Activated naive CD4-positive, alpha-beta T cell treated with anti-CD3 and anti-CD28 coated beads, Interleukin-2, amount 10 ng/mL, durations not matched to agents 7 days and 5 days (primary cell): ENCODE results near the gene PLEKHG5.
"Not testable (repeated sequence)": the region's sequence is repeated elsewhere in the genome, so short reads cannot be mapped to it uniquely, and the experiment has no call there.

Experiments used
- CTCF ChIA-PET: fragments of 350-600 bp; sonication (Branson Sonifier 250); formaldehyde crosslinking; loops from one replicate; lab custom pipeline; 2021; ENCODE audit warnings: antibody characterized with exemption; lab: Charles Lee
- DNase-seq: peaks from one replicate; pipeline ENCODE4 v3.0.0-alpha.2; 2020
- H3K27ac Mint-ChIP-seq: one replicate; pipeline ENCODE4 v1.8.0; 2021; ENCODE audit warnings: mild to moderate bottlenecking, moderate library complexity, mixed read lengths
- H3K27me3 Mint-ChIP-seq: one replicate; pipeline ENCODE4 v1.8.0; 2021; ENCODE audit warnings: mild to moderate bottlenecking, mixed read lengths
- H3K36me3 Mint-ChIP-seq: one replicate; pipeline ENCODE4 v1.8.0; 2021; ENCODE audit warnings: mixed read lengths
- H3K4me1 Mint-ChIP-seq: one replicate; pipeline ENCODE4 v1.8.0; 2021; ENCODE audit warnings: mixed read lengths
- H3K4me3 Mint-ChIP-seq: one replicate; pipeline ENCODE4 v1.8.0; 2021; ENCODE audit warnings: mild to moderate bottlenecking, moderate library complexity, mixed read lengths
- H3K9me3 Mint-ChIP-seq: one replicate; pipeline ENCODE4 v1.8.0; 2021; ENCODE audit warnings: mixed read lengths

Gene PLEKHG5

DNA sequence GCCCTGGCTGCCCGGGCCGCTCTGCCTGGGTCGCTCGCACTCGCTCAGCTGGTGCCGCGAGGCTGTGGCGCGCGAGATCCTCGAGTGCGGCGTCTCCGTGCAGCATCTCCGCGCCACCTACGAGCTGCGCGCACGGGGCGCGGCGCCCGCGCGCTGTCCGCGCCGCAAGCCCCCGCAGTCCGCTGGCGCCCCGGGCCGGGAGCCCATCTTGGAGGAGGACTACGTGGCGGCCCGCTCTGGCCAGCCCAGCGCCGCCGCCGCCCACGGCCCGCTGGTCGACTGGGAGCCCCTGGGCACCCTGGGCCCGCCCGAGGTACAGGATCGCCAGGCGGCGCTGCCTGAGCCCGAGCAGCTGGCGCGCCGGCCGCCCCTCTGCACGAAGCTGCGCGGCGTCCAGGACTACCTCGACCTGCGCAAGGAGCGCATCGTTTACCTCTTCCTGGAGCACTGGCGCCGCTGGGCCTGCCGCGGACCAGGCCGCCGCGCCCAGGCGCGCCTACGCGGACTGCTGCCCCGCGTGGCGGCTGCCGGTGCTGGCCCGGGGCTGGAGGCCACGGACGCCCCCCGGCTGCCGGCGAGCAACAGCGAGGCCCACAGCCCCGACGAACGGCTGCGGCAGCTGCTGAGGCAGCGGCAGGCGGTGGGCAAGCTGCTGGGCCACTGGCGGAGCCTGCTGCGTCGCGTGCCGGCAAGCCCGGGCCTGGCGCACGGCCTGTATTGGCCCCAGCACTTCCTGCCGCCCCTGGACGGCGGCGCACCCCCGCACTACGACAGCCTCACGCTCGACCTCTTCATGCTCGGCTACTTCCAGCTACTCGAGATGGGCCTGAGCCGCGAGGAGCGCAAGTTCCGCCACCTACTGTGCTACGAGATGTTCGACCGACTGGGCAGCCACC, 36.4 kb downstream of the PLEKHG5 start:
- Mint-ChIP-seq H3K4me1 (peaks cover 31% of the 10 kb centered on the region), H3K27me3 (peaks cover 77% of the 10 kb centered on the region), H3K27ac (no peak overlapping the region), H3K4me3 (no peak overlapping the region), H3K9me3 (no peaks in the 10 kb centered on the region), H3K36me3 (peaks cover 2% of the 10 kb centered on the region)
- peak; percentile 60 for DNase-seq
- CTCF ChIA-PET = interaction anchor here (1.1 to 1.6 kb wide), 6 partner anchors 7 to 36 kb away, joined by 3 to 6 read pairs (median 4); partner anchors contain the start of gene HES2

DNA sequence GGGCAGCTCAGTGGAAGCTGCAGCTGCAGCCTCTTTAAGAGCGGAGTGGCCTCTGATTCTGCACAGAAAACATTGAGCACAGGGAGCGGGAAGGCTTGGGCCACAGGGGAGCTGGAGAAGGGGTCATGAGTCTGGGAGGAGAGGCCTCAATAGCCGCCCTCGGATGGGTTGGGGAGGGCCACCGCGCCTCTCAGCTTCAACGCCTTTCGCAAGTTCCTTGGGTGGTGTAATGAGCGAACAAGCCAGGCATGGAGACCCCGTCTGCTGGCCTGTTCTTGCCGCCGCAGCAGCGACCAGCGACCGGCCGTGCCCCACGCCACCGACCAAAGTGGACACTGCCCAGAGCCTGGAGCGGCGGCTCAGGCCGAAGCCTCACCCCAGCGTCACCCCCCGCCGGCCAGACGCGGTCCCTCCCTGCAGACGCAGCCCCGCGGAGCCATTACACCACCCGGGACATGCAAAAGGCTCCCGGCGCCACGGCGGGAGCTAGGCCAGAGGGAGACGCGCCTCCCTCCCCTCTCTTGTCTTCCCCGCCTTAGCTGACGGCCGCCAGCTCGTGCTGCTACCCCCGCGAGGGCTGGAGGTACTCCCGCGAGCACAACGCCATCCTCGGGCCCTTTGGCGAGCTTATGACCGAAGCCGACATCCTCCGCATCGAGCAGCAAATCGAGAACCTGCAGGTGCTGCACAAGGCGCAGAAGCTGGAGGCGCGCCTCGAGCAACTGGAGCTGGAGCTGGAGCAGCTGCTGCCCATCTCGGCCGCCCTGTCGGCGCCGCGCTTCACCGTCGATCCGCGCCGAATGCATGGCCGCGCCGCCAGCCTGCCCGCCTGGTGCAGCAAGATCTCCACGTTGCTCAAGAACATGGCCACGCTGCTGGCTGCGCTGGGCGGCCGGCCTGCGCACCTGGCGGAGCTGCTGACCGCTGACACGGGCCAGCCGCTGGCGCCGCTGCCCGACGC, 37.3 kb downstream of the PLEKHG5 start:
- peaks cover 30% of the 10 kb centered on the region for H3K4me1 Mint-ChIP-seq
- H3K27ac Mint-ChIP-seq, DNase-seq, H3K4me3 Mint-ChIP-seq, H3K9me3 Mint-ChIP-seq, H3K36me3 Mint-ChIP-seq: not testable (repeated sequence)
- CTCF ChIA-PET = interaction anchor here (0.7 to 1.6 kb wide), 7 partner anchors 8 to 35 kb away, joined by 3 to 6 read pairs (median 3); partner anchors contain the start of gene HES2
- peaks cover 83% of the 10 kb centered on the region for H3K27me3 Mint-ChIP-seq

DNA sequence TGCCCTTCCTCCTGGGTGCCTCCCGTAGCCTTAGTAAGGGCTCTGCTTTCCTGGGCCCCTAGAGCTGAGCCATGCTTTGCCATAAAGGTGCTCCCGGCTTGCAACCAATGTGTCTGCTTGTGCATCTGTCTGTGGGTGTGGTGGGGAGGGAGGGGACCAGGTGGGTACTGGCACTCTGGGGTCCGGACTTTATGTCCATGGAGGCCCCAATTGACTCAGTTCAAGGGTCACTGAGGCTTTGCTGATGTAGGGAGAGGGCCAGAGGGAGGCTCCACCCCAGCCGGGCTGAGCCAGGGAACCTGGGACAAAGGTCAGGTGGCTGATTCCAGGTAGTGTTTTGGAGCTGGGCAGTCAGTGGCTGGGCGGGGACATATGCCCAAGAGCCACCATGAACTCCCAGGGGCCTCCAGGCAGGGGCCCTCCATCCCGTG, 40.5 kb downstream of the PLEKHG5 start:
- Mint-ChIP-seq H3K27me3 (peaks cover 98% of the 10 kb centered on the region), H3K27ac (no peak overlapping the region)
- CTCF ChIA-PET = interaction anchor here (1.6 to 3.9 kb wide), 2 partner anchors 13 to 38 kb away, joined by 8 to 13 read pairs; no protein-coding TSS in a partner anchor

DNA sequence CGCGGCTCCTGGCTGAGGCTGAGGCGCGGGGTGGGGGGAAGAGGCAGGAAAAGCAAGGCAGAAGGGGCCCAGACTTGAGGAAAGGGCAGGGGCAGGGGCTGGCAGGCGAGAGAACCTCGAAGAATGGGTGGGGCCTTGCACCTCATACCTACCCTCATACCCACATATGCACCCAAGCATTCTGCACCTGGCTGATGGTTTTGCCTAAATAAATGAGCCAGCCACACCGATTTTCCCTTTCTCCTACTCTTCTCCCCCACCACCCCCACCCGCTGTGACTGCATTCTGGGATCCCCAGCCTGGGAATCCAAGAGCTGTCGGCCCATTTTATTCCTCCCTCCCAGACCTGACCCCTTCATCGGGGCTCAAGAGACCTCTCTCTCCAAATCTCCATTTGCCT, 41.0 kb downstream of the PLEKHG5 start:
- DNase-seq, H3K36me3 Mint-ChIP-seq, H3K4me3 Mint-ChIP-seq, H3K9me3 Mint-ChIP-seq, H3K27ac Mint-ChIP-seq: not testable (repeated sequence)
- CTCF ChIA-PET = interaction anchor here (1.1 to 3.9 kb wide), 3 partner anchors 12 to 38 kb away, joined by 3 to 13 read pairs (median 8); no protein-coding TSS in a partner anchor
- Mint-ChIP-seq H3K4me1 (peaks cover 33% of the 10 kb centered on the region), H3K27me3 (peaks cover 98% of the 10 kb centered on the region)

More for the DNA sequence above, 40.5 kb downstream of the PLEKHG5 start:
- Mint-ChIP-seq H3K4me3 (no peak overlapping the region), H3K4me1 (peaks cover 33% of the 10 kb centered on the region), H3K36me3 (no peaks in the 10 kb centered on the region), H3K9me3 (no peaks in the 10 kb centered on the region)
- DNase-seq = no peak

DNA sequence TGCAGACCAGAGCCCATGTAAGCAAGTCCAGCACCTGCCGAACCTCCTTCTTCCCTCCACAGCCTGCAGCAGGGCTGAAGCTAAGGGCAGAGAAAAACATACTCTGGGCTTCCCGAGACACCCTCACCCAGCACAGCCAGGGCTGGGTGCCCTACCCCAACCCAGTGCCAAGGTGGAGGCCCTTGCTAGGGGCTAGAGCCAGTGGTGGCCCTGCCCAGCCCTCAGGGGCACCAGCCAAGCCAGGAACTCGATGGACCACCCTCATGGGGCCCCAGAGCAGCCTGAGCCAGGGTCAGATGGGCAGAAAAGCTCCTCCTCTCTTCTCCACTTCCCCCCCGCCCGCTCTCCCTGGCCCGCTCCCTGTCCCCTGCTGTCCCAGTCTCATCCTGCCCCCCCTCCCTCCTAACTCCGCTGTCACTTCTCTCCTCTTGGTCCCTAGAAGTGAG, 41.4 kb downstream of the PLEKHG5 start:
- Mint-ChIP-seq H3K36me3 (no peaks in the 10 kb centered on the region), H3K27me3 (peaks cover 98% of the 10 kb centered on the region), H3K27ac (no peak overlapping the region), H3K4me1 (peaks cover 32% of the 10 kb centered on the region), H3K4me3 (no peak overlapping the region), H3K9me3 (no peaks in the 10 kb centered on the region)
- CTCF ChIA-PET = interaction anchor here (1.0 to 3.9 kb wide), 6 partner anchors 8 to 203 kb away, joined by 3 to 13 read pairs (median 4); no protein-coding TSS in a partner anchor
- no peak for DNase-seq

DNA sequence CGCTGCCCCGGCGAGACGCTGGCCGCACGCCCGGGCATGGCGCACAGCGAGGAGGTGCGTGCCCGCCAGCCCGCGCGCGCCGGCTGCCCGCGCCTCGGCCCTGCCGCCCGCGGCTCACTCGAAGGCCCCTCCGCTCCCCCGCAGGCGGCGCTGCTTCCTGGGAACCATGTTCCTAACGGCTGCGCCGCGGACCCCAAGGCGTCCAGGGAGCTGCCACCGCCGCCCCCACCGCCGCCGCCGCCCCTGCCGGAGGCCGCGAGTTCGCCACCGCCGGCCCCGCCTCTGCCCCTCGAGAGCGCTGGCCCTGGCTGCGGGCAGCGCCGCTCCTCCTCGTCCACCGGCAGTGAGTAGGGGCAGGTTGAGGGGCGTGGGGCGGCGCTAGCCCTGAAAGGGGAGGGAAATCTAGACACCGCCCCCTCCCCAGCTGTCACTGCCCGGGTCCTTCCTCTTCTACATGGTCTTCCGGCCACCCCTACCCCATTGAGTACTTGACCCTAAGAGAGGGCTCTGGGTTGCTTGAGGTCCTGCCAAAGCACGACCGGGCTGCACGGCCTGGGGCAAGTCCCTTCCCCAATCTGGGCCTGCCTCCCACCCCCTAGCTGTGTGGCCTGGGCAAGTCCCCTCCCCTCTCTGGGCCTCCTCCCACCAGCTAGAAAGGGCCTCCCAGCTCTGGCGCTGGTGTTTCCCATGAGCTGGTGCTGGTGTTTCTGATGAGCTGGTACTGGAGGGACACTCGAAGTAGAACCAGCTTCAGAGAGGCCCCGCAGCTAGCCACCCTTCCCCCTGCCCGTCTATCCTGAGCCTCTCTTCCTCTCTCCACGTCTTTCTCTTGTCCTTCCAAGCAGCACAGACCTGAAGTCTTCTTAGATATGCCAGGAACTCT, 42.5 kb downstream of the PLEKHG5 start:
- CTCF ChIA-PET = interaction anchor here (0.6 to 3.9 kb wide), 8 partner anchors 9 to 202 kb away, joined by 3 to 13 read pairs (median 4); no protein-coding TSS in a partner anchor
- H3K4me3 Mint-ChIP-seq = peak overlapping the region; percentile 33
- peaks cover 28% of the 10 kb centered on the region for H3K4me1 Mint-ChIP-seq
- peaks cover 99% of the 10 kb centered on the region for H3K27me3 Mint-ChIP-seq
- H3K36me3 Mint-ChIP-seq = no peaks in the 10 kb centered on the region
- DNase-seq = peak; percentile 47
- H3K27ac Mint-ChIP-seq = no peak overlapping the region
- H3K9me3 Mint-ChIP-seq = no peaks in the 10 kb centered on the region

DNA sequence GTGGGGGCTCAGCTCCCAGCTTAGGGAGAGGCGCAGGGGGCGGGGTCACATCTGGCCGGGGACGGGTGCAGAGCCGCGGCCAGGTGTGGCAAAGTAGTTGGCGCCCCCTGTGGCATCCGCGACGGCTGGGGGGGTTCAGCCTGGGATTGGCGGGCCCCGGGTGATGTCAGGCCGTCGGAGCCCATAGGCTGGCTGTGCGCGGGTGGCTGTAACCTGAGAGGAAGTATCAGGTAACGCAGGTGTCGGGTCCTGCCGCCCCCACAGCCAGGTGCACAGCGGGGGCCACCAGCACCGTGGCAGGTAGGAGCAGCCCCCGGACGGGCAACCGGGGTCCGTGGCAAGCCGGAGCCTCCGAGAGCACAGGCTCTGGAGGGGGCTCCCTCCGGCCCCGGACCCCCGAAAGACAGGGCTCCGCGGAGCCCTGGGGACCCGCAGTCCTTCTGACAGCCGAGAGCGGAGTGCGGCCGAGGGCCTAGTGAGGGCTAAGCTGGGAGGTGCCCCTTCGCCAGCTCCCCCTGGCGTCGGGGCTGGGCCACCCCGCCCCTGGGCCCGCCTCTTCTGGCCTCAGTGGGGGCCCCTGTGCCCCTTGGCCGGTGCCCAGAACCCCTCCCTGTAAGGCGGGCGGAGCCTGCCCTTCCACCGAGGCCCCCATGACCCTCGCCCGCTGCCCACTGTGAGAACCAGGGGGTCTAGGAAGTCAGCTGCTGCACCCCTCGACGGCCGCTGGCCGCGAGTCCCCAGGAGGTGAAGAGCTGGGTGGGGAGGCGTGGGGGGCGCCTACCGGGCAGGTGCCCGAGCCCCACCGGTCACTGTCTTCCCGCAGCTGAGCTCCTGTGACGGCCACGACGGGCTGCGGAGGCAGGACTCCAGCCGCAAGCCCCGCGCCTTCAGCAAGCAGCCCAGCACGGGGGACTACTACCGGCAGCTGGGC, 43.4 kb downstream of the PLEKHG5 start:
- Mint-ChIP-seq H3K27ac (no peak overlapping the region), H3K36me3 (no peaks in the 10 kb centered on the region), H3K27me3 (peaks cover 99% of the 10 kb centered on the region), H3K9me3 (no peaks in the 10 kb centered on the region), H3K4me1 (peaks cover 22% of the 10 kb centered on the region), H3K4me3 (peak overlapping the region; percentile 21)
- DNase-seq = peak; percentile 56
- CTCF ChIA-PET = interaction anchor here (0.8 to 3.9 kb wide), 2 partner anchors 9 to 41 kb away, joined by 3 to 13 read pairs; no protein-coding TSS in a partner anchor

DNA sequence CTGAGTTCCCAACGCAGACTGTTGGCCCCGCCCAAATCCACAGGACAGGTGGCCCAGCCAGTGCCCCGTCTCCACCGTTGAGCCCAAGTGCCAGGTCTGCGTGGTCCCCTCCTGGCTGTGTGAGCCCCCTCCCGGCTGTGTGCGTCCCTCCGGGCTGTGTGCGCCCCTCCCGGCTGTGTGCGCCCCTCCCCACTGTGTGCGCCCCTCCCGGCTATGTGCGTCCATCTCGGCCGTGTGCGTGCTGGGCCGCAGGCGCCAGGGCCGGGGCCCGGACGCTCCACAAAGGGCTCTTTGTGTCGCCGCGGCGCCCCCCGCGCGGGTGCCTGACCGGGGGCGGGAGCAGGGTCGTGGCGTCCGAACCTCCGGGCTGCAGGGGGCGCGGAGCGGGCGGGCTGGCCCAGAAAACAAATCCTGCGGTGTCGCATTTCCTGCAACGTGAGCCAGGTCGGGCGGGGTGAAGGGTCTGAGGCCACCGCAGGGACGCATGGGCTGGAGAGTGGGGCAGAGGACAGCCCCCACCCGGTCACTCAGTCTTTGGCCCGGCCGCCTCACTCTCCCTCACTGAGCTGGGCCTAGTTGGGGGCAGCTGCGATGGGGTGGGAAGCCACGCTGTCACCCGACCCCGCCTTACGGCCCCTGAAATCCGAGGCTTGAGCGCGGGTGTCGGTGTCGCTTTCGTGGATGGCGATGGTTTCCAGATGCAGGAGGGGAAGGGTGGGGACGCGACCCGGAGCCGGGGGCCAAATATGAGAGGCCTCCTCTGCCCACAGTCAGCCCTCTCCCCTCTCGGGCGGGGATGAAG, 44.2 kb downstream of the PLEKHG5 start:
- no peak for DNase-seq
- H3K4me1 Mint-ChIP-seq = peaks cover 22% of the 10 kb centered on the region
- H3K9me3 Mint-ChIP-seq = no peaks in the 10 kb centered on the region
- peak overlapping the region; percentile 21 for H3K4me3 Mint-ChIP-seq
- no peaks in the 10 kb centered on the region for H3K36me3 Mint-ChIP-seq
- CTCF ChIA-PET = interaction anchor here (1.1 to 3.9 kb wide), 3 partner anchors 10 to 42 kb away, joined by 3 to 13 read pairs (median 4); no protein-coding TSS in a partner anchor
- H3K27me3 Mint-ChIP-seq = peaks cover 99% of the 10 kb centered on the region
- no peak overlapping the region for H3K27ac Mint-ChIP-seq

DNA sequence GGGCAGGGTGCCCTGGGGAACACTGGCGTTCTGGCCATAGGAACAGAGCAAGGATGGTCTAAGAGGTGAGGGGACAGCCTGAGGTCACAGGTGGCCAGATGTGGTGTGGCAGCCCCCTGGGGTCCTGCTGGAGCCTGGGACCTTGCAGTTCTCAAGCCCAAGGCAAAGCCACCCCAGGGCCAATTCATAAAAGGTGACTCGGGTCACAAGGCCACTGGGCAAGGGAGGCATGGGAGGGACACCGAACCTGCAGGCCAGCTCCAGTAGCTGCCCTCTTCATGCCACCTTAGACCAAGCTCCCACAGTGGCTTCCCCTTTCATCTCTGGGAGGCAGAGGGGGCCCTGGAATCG, 44.8 kb downstream of the PLEKHG5 start:
- Mint-ChIP-seq H3K27me3 (peaks cover 99% of the 10 kb centered on the region), H3K27ac (no peak overlapping the region), H3K4me1 (peaks cover 22% of the 10 kb centered on the region), H3K4me3 (no peak overlapping the region), H3K9me3 (no peaks in the 10 kb centered on the region), H3K36me3 (no peaks in the 10 kb centered on the region)
- CTCF ChIA-PET = interaction anchor here (1.1 to 1.6 kb wide), 4 partner anchors 9 to 30 kb away, joined by 3 to 8 read pairs (median 4); no protein-coding TSS in a partner anchor
- DNase-seq = no peak

DNA sequence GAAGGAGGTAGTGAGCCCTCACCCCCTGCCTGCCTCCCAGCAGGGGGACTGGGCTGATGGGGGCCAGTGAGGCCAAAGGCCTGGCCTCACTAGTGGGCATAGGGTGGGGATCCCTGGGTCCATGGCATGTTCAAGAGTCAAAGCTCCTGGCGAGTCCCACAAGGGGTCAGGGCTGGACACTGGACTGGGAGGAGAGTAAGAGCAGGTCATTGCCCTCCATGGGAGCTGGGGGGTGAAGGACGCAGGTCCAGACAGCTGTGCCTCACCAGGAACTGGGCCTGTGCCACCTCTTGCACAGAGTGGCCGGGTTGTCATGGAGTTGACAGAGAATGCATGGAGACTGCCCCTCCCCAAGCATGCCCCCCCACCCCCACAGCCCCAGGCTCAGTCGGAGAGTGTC, 45.5 kb downstream of the PLEKHG5 start:
- Mint-ChIP-seq H3K27me3 (peaks cover 99% of the 10 kb centered on the region), H3K4me1 (peaks cover 24% of the 10 kb centered on the region)
- CTCF ChIA-PET = interaction anchor here (0.7 to 1.6 kb wide), 3 partner anchors 16 to 31 kb away, joined by 3 to 8 read pairs (median 3); no protein-coding TSS in a partner anchor
- not testable (repeated sequence) for H3K4me3 Mint-ChIP-seq, DNase-seq, H3K27ac Mint-ChIP-seq, H3K36me3 Mint-ChIP-seq, H3K9me3 Mint-ChIP-seq

DNA sequence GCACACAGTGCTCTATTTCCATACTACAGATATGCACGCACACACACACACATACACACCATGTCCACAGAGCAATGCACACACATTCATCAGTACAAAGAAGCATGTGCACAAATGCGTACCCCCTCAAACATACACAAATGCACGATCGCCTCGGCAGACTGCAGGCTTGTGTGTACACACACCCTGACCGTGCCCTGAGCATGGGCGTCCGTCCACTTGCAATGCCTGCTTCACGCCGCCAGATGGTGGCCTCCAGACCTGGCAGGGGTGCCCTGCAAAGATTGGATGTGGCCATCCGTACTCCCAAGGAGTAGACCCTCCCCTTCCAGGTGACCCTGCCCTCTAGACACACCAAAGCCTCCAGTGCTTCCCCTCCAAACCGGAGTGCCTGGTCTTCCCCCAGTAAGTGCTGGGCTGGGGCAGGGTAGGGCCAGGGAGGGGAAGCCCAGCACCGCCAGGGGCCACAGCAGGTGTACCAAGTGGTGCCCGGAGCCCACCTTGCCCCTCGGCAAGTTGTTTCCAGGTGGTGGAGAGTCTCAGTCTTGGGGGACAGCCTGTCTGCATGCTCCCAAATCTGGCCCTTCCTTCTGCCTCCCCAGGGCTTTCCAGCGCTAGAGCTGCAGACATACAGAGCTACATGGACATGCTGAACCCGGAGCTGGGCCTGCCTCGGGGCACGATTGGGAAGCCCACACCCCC, 46.3 kb downstream of the PLEKHG5 start:
- H3K9me3 Mint-ChIP-seq = no peaks in the 10 kb centered on the region
- no peak overlapping the region for H3K4me3 Mint-ChIP-seq
- H3K27me3 Mint-ChIP-seq = peaks cover 99% of the 10 kb centered on the region
- CTCF ChIA-PET = interaction anchor here (0.6 to 1.6 kb wide), 4 partner anchors 17 to 162 kb away, joined by 3 to 8 read pairs (median 3); no protein-coding TSS in a partner anchor
- peaks cover 23% of the 10 kb centered on the region for H3K4me1 Mint-ChIP-seq
- H3K27ac Mint-ChIP-seq = no peak overlapping the region
- DNase-seq = peak; percentile 61
- no peaks in the 10 kb centered on the region for H3K36me3 Mint-ChIP-seq
